HG03469 (cell line): ENCODE measurements around the gene LORICRIN.

Experiments
- ATAC-seq: cut with Tn5 transposase; IDR thresholded peaks from one replicate; pipeline ENCODE4 v1.9.1; 2021; ENCODE audit warnings: mild to moderate bottlenecking, moderate library complexity, moderate number of reproducible peaks; ENCODE audit not compliant: unreplicated experiment

Gene LORICRIN

GRCh38 chr1:153248176-153248879, 11.2 kb upstream of the LORICRIN start:
- no peak for ATAC-seq

GRCh38 chr1:153250166-153250565, 9.3 kb upstream of the LORICRIN start:
- ATAC-seq: no peak

GRCh38 chr1:153251087-153251486, 8.4 kb upstream of the LORICRIN start:
- no peak for ATAC-seq

GRCh38 chr1:153251562-153251961, 7.9 kb upstream of the LORICRIN start:
- ATAC-seq: no peak

GRCh38 chr1:153251988-153252387, 7.5 kb upstream of the LORICRIN start:
- no peak for ATAC-seq

GRCh38 chr1:153253076-153253475, 6.4 kb upstream of the LORICRIN start:
- no peak for ATAC-seq

- ATAC-seq: no peak
Observed at GRCh38 chr1:153253693-153254092, 5.8 kb upstream of the LORICRIN start.

GRCh38 chr1:153260585-153261280, 1.2 kb downstream of the LORICRIN start:
- no peak for ATAC-seq

- no peak for ATAC-seq
Observed at GRCh38 chr1:153261281-153262069, 2.0 kb downstream of the LORICRIN start.

GRCh38 chr1:153262070-153262366, 2.5 kb downstream of the LORICRIN start:
- no peak for ATAC-seq

GRCh38 chr1:153262462-153263157, 3.1 kb downstream of the LORICRIN start:
- ATAC-seq: no peak

GRCh38 chr1:153265457-153265856, 6.0 kb downstream of the LORICRIN start:
- no peak for ATAC-seq

- ATAC-seq: no peak
Observed at GRCh38 chr1:153271711-153272110, 12.2 kb downstream of the LORICRIN start.

GRCh38 chr1:153272186-153272585, 12.7 kb downstream of the LORICRIN start:
- no peak for ATAC-seq

GRCh38 chr1:153277852-153278251, 18.4 kb downstream of the LORICRIN start:
- ATAC-seq: no peak

- no peak for ATAC-seq
Observed at GRCh38 chr1:153288634-153289275, 29.3 kb downstream of the LORICRIN start.

- ATAC-seq: no peak
Observed at GRCh38 chr1:153291514-153291913, 32.0 kb downstream of the LORICRIN start.

- no peak for ATAC-seq
Observed at GRCh38 chr1:153292185-153292584, 32.7 kb downstream of the LORICRIN start.

- no peak for ATAC-seq
Observed at GRCh38 chr1:153292740-153293479, 33.4 kb downstream of the LORICRIN start.

GRCh38 chr1:153293480-153293775, 33.9 kb downstream of the LORICRIN start:
- no peak for ATAC-seq
